Stimulated activated CD8-positive, alpha-beta memory T cell treated with anti-CD3 and anti-CD28 coated beads, Interleukin-15, amount 100 ng/mL, for 4 hours (primary cell): ENCODE data around the gene SECTM1.
"Not testable (repeated sequence)": the region's sequence is repeated elsewhere in the genome, so short reads cannot be mapped to it uniquely, and the experiment has no call there.

Source experiments
- DNase-seq, 2 donors: peaks; one replicate each; pipeline ENCODE4 v3.0.0-alpha.2; 2020; ENCODE audit warnings: low read depth in 2 of 2

SECTM1 gene

GRCh38 chr17:82347994-82348393 is 14.4 kb upstream of the SECTM1 start:
- not testable (repeated sequence) for DNase-seq

GRCh38 chr17:82346342-82347300 is 13.1 kb upstream of the SECTM1 start:
- no peak for DNase-seq

GRCh38 chr17:82345151-82345976 is 11.8 kb upstream of the SECTM1 start:
- DNase-seq = no peak

GRCh38 chr17:82344175-82344907 is 10.8 kb upstream of the SECTM1 start:
- no peak for DNase-seq

- no peak for DNase-seq
Measured at GRCh38 chr17:82343560-82343959, 10.0 kb upstream of the SECTM1 start.

- DNase-seq = no peak
Measured at GRCh38 chr17:82342361-82343079, 9.0 kb upstream of the SECTM1 start.

GRCh38 chr17:82339634-82340580 is 6.3 kb upstream of the SECTM1 start:
- DNase-seq = no peak

- no peak for DNase-seq
Measured at GRCh38 chr17:82338858-82339633, 5.5 kb upstream of the SECTM1 start.

- DNase-seq = no peak
Measured at GRCh38 chr17:82334622-82335394, 1.2 kb upstream of the SECTM1 start.

- DNase-seq = no peak
Measured at GRCh38 chr17:82334204-82334621, 647 bp upstream of the SECTM1 start.

- no peak for DNase-seq
Measured at GRCh38 chr17:82332669-82333278, 792 bp downstream of the SECTM1 start.

- no peak for DNase-seq
Measured at GRCh38 chr17:82331345-82331939, 2.1 kb downstream of the SECTM1 start.

- no peak for DNase-seq
Measured at GRCh38 chr17:82330322-82331239, 3.0 kb downstream of the SECTM1 start.

- no peak for DNase-seq
Measured at GRCh38 chr17:82329683-82330321, 3.8 kb downstream of the SECTM1 start.

GRCh38 chr17:82328994-82329507 is 4.5 kb downstream of the SECTM1 start:
- DNase-seq = no peak
